ENCODE measurements around the gene ZDHHC11B. TPM values are rescaled to one million over a fixed set of nuclear protein-coding genes. Genes with fewer than 3 reads are reported as not detected.
"Not testable (repeated sequence)": the region's sequence is repeated elsewhere in the genome, so short reads cannot be mapped to it uniquely, and the experiment has no call there.

ZDHHC11B gene
- total RNA-seq, 3 donors from 2014 or later, result 1.1 to 4.8 (median 3.9) TPM

GRCh38 chr5:816176-816575 lies 31.6 kb upstream of the ZDHHC11B start:
- Histone ChIP-seq H3K4me1 (no peaks in the 10 kb centered on the region), H3K9me3 (peaks cover 0 to 7% of the 10 kb centered on the region in 2 donors), H3K27me3 (no peaks in the 10 kb centered on the region), H3K27ac (no peak overlapping the region), H3K4me3 (no peak overlapping the region), H3K36me3 (no peaks in the 10 kb centered on the region)
- intact Hi-C loops (cut with DNase I; ENCODE audit: low total_unique reads), result no loop called here
- no peak for TF ChIP-seq POLR2A (IDR thresholded peaks at IDR 0.05)
- no peak for TF ChIP-seq POLR2AphosphoS5 (IDR thresholded peaks at IDR 0.05)
- no peak for TF ChIP-seq CTCF (IDR thresholded peaks at IDR 0.05)
- DNase-seq (ENCODE audit: low spot score in 2 of 2), result no peak

- H3K27me3 ChIP-seq, result no peaks in the 10 kb centered on the region
- intact Hi-C loops (cut with DNase I; ENCODE audit: low total_unique reads), result no loop called here
- H3K9me3 ChIP-seq, result peaks cover 0 to 7% of the 10 kb centered on the region in 2 donors
- no peak overlapping the region for H3K27ac ChIP-seq
- H3K4me1 ChIP-seq, result no peaks in the 10 kb centered on the region
- H3K36me3 ChIP-seq, result no peaks in the 10 kb centered on the region
- H3K4me3 ChIP-seq, result no peak overlapping the region
- TF ChIP-seq POLR2AphosphoS5 (IDR thresholded peaks at IDR 0.05) (no peak), POLR2A (IDR thresholded peaks at IDR 0.05) (no peak), CTCF (IDR thresholded peaks at IDR 0.05) (no peak)
- no peak for DNase-seq (ENCODE audit: low spot score in 2 of 2)
Observed at GRCh38 chr5:815449-815848, 30.9 kb upstream of the ZDHHC11B start.

GRCh38 chr5:813575-813974 lies 29.0 kb upstream of the ZDHHC11B start:
- H3K4me3 ChIP-seq; H3K4me1 ChIP-seq; H3K36me3 ChIP-seq; DNase-seq (ENCODE audit: low spot score in 2 of 2); H3K27ac ChIP-seq; H3K9me3 ChIP-seq; intact Hi-C loops (cut with DNase I; ENCODE audit: low total_unique reads); H3K27me3 ChIP-seq: not testable (repeated sequence)

GRCh38 chr5:811384-811783 lies 26.9 kb upstream of the ZDHHC11B start:
- H3K36me3 ChIP-seq; intact Hi-C loops (cut with DNase I; ENCODE audit: low total_unique reads); DNase-seq (ENCODE audit: low spot score in 2 of 2); H3K9me3 ChIP-seq; H3K4me1 ChIP-seq; H3K27me3 ChIP-seq; H3K27ac ChIP-seq; H3K4me3 ChIP-seq: not testable (repeated sequence)

- H3K4me3 ChIP-seq; DNase-seq (ENCODE audit: low spot score in 2 of 2); intact Hi-C loops (cut with DNase I; ENCODE audit: low total_unique reads); H3K36me3 ChIP-seq; H3K27me3 ChIP-seq; H3K27ac ChIP-seq; H3K4me1 ChIP-seq: not testable (repeated sequence)
- peaks cover 0 to 11% of the 10 kb centered on the region in 2 donors for H3K9me3 ChIP-seq
Observed at GRCh38 chr5:807719-808514, 23.4 kb upstream of the ZDHHC11B start.

- Histone ChIP-seq H3K27ac (no peak overlapping the region), H3K9me3 (peaks cover 0 to 11% of the 10 kb centered on the region in 2 donors), H3K36me3 (no peaks in the 10 kb centered on the region), H3K27me3 (no peaks in the 10 kb centered on the region), H3K4me1 (no peaks in the 10 kb centered on the region), H3K4me3 (no peak overlapping the region)
- no peak for TF ChIP-seq CTCF (IDR thresholded peaks at IDR 0.05)
- no peak for TF ChIP-seq POLR2AphosphoS5 (IDR thresholded peaks at IDR 0.05)
- no peak for TF ChIP-seq POLR2A (IDR thresholded peaks at IDR 0.05)
- intact Hi-C loops (cut with DNase I; ENCODE audit: low total_unique reads), result no loop called here
- DNase-seq (ENCODE audit: low spot score in 2 of 2), result no peak
Observed at GRCh38 chr5:801472-801871, 16.9 kb upstream of the ZDHHC11B start.

- intact Hi-C loops (cut with DNase I; ENCODE audit: low total_unique reads); H3K27me3 ChIP-seq: not testable (repeated sequence)
Observed at GRCh38 chr5:801055-801454, 16.5 kb upstream of the ZDHHC11B start.

GRCh38 chr5:798505-799138 lies 14.1 kb upstream of the ZDHHC11B start:
- intact Hi-C loops (cut with DNase I; ENCODE audit: low total_unique reads), result not testable (repeated sequence)

More at GRCh38 chr5:801055-801454, 16.5 kb upstream of the ZDHHC11B start:
- not testable (repeated sequence) for H3K36me3 ChIP-seq; H3K4me3 ChIP-seq; H3K4me1 ChIP-seq; H3K27ac ChIP-seq; DNase-seq (ENCODE audit: low spot score in 2 of 2)
- H3K9me3 ChIP-seq, result peaks cover 0 to 11% of the 10 kb centered on the region in 2 donors

GRCh38 chr5:797986-798385 lies 13.5 kb upstream of the ZDHHC11B start:
- H3K27me3 ChIP-seq; H3K4me3 ChIP-seq; H3K36me3 ChIP-seq; H3K9me3 ChIP-seq; DNase-seq (ENCODE audit: low spot score in 2 of 2); H3K4me1 ChIP-seq; intact Hi-C loops (cut with DNase I; ENCODE audit: low total_unique reads); H3K27ac ChIP-seq: not testable (repeated sequence)

More at GRCh38 chr5:798505-799138, 14.1 kb upstream of the ZDHHC11B start:
- not testable (repeated sequence) for H3K9me3 ChIP-seq; H3K27ac ChIP-seq; H3K4me1 ChIP-seq; DNase-seq (ENCODE audit: low spot score in 2 of 2); H3K27me3 ChIP-seq; H3K4me3 ChIP-seq; H3K36me3 ChIP-seq

GRCh38 chr5:795873-796272 lies 11.3 kb upstream of the ZDHHC11B start:
- DNase-seq (ENCODE audit: low spot score in 2 of 2); H3K4me1 ChIP-seq; H3K27me3 ChIP-seq; H3K36me3 ChIP-seq; H3K9me3 ChIP-seq; H3K4me3 ChIP-seq; H3K27ac ChIP-seq; intact Hi-C loops (cut with DNase I; ENCODE audit: low total_unique reads): not testable (repeated sequence)
